Esophagus muscularis mucosa (tissue), 4 donors: ENCODE measurements around the gene SLC26A1.

ENCODE experiments used
- CTCF ChIP-seq, 3 experiments: fragments of 200-600 bp in 2 of 3; fragments of 450-650 bp in 1 of 3; sonication (generic) in 2 of 3; IDR thresholded peaks; one replicate each; pipeline ENCODE4 v1.5.1; 2017 to 2019; ENCODE audit warnings: antibody characterized with exemption in 3 of 3, mild to moderate bottlenecking in 2 of 3, moderate library complexity in 1 of 3
- EP300 ChIP-seq: sonication (generic); formaldehyde crosslinking; IDR thresholded peaks from one replicate; pipeline ENCODE4 v1.6.1; 2017; ENCODE audit warnings: antibody characterized with exemption
- POLR2A ChIP-seq: fragments of 450-650 bp; IDR thresholded peaks from one replicate; pipeline ENCODE4 v1.6.1; 2017; ENCODE audit warnings: antibody characterized with exemption, moderate library complexity, mild to moderate bottlenecking, low read depth
- POLR2AphosphoS5 ChIP-seq, 2 donors: sonication (generic); formaldehyde crosslinking; IDR thresholded peaks; one replicate each; pipeline ENCODE4 v1.6.1; 2017; ENCODE audit warnings: antibody characterized with exemption in 2 of 2

GRCh38 chr4:998096-998691 is 5.0 kb upstream of the SLC26A1 start:
- TF ChIP-seq POLR2A (no peak), CTCF (IDR thresholded peaks at IDR 0.05) (no peak), POLR2AphosphoS5 (IDR thresholded peaks at IDR 0.05) (no peak), EP300 (no peak)
